CMK (cell line): ENCODE results near the gene ZNF628.
"Not testable (repeated sequence)": the region's sequence is repeated elsewhere in the genome, so short reads cannot be mapped to it uniquely, and the experiment has no call there.

ENCODE experiments used
- DNase-seq: peaks from one replicate; pipeline ENCODE4 v3.0.0-alpha.2; 2010; ENCODE audit warnings: low read depth

ZNF628 gene

DNA sequence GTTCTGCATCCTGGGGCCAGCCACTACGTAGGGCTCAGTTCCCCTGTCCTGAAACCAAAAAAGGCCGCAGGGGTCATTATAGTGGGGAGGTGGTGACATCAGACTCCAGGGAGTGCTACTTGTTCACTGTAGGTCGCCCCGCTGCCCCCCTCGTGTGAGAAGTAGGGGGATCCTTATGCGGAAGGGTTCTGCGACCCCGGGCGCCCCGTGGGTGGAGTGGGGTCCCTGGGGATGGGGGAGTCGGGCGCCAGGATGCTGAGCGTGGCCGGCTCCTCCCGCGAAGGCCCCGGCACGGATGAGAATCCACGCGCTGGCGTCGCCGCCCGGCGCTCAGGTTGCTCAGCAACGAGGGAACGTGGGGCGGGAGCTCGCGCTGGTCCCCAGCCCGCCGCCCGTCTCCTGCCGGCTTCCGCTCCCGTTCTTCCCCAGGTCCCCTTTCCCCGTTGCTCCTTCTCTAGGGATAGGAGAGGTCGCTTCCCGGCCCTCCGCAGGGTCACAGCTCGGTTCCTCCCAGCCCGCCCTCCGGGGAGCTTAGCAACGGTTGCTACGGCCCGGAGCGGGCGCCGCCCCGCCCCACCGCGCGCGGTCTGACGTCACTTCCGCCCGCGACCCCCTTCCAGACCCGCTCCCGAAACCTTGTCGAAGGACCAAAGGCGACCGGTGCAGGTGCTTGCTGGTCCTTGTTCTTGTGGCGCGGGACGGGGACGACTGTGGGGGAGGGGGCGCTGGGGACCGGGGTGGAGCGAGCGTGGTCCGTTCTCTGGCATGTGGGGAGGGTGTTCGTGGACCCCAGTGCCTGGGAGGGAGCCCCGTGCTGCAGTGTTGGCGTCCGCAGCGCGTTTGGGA lies 8.4 kb downstream of the ZNF628 start, which contains the start of gene NAT14:
Gene NAT14, plus strand, starts transcription at position 596 of the 846 bp plus-strand sequence. CDS start 521 bp downstream, outside the sequence.
- peak; percentile 83 for DNase-seq

DNA sequence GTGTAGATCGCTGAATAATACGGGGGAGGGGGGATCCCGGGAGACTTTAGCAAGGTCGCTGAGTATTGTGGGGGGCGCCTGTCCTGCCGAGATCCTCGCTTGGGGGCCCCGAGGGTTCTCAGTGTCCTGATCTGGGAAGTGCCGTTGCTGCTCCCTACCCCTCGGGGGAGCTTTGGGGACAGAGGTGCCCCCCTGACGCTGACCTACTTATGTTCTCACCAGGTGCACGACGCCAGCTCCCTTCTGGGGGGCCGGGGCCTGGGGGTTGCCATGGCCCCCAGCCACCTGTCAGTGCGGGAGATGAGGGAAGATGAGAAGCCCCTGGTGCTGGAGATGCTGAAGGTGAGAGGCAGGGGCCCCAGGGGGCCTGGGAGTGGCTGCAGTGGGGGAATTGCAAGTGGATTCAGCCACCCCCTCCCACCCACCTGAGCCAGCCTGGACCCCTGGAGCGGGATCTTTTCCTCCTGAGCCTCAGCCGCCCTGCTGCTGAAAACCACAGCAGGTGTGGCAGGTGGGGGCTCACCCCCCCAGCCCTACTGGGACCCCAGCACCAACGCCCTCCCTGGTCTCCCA lies 9.1 kb downstream of the ZNF628 start:
- DNase-seq, result no peak

DNA sequence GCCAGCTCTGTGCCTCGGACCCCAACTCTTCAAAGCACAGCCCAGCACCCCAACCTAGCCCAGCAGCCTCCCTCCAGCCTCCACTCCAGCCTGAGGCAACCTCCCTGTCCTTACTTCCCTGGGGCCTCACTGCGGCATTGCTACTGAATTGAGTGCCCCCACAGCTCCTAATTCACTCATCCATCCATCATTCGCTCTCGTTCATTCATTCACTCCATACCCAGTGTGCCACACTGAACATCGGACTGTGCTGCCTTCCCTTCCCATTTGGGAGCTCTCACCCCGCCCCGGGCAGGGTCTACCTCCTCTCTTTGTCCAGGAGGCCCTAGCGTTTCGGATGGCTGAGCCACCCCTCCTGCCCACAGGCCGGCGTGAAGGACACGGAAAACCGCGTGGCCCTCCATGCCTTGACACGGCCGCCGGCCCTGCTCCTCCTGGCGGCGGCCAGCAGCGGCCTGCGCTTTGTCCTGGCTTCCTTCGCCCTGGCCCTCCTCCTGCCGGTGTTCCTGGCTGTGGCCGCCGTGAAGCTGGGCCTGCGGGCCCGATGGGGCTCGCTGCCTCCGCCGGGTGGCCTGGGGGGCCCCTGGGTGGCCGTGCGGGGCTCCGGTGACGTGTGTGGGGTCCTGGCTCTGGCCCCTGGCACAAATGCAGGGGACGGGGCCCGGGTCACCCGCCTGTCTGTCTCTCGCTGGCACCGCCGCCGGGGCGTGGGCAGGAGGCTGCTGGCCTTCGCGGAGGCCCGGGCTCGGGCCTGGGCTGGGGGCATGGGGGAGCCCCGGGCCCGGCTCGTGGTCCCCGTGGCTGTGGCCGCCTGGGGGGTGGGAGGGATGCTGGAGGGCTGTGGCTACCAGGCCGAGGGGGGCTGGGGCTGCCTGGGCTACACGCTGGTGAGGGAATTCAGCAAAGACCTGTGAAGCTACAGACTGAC lies 9.9 kb downstream of the ZNF628 start:
- no peak for DNase-seq

DNA sequence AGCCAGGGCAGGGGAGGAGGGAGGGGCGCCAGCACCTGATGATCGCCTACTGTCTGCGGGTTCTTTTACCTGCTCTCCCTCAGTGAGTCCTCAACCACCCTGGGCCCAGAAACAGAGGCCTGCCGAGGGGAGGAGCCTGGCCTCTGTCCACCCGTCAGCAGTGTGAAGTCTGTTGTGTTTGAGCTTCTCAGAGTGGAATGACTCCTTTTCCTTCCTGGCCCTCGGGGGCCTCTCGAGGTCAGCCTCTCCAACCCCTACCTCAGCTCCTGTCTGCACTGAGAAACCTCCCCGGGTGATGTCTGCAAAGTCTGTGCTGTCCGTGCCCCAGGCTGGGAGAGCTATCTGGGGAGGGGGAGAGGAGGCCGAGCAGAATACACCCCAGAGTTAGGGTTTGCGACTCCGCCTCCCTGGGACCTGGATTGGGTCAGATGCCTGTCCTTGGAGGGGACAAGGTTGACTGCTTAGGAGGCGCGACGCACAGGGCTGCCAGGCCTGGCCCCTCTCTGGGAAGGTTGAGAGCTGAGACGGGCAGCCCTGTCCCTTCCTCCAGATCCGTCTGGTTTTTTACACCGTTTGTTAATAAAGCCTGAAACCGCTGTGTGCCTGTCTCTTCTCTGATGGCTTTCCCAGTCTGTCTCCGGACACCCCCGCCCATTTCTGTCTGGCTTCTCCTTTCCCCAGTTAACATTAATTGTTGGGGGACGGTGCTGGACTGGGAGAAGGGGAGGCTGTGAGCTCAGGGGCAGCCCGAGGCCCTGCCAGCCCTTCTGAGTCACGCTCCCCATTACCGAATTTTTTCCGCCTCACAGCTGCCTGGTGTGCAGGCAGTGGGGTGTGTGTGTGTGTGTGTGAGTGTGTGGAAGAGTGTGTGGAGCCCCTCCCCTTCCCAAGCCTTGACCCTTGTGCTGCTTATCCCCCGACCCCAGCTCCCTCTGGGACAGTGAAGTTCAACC lies 10.8 kb downstream of the ZNF628 start:
- DNase-seq, result no peak

DNA sequence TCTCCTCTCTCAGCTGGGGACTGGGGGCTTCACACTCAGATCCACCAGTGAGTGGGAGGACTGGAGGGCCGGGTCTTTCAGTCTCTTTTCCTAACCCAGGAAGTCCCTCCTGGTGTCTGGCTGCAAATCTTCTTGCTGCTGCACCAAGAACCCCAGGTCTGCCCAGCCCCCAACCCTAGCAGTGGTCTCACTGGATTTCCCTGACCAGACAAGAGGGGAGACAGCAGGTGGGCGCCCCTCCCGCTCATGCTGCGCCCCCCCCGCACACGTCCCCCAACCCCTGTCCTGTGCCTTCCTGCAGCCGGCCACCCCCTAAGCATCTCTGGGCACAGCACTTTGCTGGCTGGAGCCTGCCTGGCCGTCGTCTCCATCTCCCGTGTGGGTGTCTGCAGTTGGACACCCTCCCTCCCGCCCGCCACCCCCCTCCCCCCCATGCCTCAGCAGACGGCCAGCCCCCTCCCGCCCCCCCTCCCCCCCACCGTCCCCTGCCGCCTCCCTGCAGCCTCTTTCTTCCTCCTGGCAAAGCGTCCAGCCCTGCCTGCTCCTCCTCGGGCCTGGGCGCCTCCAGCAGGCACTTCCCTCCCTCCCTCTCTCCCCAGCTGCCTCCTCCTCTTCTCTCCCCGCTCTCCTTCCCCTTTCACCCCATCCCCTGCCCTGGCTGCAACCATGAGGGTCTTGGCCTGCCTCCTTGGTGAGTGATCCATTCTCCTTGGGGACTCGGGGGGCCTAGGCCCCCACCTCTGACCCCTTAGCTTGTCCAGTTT lies 11.7 kb downstream of the ZNF628 start, which contains the start of gene SSC5D:
Gene SSC5D, plus strand, starts transcription at position 513 of the 764 bp plus-strand sequence. Its CDS starts 154 bp downstream, at position 667.
- DNase-seq, result no peak

DNA sequence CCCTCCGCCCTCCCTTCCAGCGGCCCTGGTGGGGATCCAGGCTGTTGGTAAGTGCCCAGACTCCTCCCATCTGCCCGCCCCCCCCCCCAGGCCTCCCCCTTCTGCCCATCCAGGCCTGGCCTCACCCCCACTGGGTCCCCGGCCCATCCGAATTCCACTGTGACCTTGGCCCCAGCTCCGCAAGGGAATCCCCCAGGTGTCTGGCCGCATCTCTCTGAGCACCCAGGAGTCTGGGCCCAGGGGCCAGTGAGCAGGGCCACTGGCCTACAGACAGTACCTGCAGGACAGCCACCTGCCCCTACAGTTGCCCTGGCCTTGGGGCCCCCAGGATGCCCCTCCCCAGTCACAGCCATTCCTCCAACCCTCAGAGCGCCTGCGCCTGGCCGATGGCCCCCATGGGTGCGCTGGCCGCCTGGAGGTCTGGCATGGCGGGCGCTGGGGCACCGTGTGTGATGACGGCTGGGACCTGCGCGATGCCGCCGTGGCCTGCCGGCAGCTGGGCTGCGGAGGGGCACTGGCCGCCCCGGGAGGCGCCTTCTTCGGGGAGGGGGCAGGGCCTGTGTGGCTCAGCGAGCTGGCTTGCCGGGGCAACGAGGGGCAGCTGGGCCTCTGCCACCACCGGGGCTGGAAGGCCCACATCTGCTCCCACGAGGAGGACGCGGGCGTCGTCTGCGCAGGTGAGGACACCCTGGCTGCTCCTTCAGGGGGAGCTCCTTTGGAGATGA lies 12.7 kb downstream of the ZNF628 start:
- no peak for DNase-seq

DNA sequence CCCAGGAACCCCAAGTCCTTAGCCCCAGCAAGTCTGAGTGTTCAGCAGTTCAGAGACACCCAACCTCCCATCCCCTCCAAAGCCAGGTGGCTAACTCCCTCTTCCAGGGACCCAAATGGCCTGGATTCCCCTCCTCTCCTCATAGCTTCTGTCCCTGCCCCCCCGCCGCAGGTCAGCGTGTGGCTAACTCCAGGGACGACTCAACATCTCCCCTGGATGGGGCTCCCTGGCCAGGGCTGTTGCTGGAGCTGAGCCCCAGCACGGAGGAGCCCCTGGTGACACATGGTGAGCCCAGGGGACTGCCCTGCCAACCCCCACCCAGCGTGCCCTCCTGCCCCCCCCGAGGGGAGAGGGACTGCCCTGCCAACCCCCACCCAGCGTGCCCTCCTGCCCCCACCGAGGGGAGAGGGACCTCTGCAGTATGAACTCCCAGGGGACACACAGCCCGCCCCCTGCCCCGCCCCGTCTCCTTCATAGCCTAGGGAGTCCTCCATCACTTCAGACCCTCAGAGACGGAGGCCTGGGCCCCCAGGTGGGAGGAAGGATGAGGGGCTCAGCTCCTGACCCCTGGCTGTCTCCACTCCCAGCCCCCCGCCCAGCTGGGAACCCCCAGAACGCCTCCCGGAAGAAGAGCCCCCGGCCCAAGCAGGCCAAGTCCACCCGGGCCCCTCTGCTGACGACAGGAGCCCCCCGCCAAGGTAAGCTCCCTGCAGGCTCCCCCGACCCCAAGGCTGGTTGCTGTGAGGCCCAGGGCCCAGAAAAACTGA lies 13.5 kb downstream of the ZNF628 start:
- DNase-seq, result no peak

DNA sequence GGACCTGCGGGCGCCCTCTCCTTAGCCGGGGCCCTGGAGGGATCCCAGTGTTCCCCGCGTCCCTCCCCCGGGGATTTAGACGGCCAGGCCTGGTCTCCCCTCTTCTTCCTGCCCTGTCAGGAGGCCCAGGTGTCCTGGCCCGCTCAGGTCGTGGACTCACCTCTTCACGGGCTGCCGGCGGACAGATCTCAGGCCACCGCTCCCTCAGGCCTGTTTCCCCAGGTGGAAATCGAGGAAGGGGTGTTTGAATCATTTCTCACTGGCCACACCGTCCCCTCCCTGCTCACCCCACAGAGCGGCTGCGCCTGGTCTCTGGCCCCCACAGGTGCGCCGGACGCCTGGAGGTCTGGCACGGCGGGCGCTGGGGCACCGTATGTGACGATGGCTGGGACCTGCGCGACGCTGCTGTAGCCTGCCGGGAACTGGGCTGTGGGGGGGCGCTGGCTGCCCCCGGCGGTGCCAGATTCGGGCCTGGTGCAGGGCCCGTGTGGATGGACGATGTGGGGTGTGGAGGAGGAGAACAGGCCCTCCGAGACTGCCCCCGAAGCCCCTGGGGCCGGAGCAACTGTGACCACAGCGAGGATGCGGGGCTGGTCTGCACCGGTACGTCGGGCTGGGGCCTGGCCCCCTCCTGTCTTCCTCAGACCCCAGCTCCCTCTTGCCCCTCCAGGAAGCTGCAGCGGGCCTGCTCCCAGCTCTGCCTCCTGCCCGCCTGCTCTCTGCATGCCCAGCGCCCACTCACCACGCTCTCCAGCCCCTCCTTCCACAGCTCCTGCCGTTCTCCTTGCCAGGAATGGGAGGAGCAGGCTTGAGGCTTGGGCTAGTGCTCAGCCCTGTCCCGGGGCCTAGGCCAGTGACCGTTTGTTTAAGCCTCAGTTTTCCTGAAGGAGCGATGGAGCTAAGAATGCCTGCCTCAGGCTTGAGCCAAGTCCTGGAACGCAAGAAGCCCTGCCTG lies 14.3 kb downstream of the ZNF628 start:
- DNase-seq, result no peak

DNA sequence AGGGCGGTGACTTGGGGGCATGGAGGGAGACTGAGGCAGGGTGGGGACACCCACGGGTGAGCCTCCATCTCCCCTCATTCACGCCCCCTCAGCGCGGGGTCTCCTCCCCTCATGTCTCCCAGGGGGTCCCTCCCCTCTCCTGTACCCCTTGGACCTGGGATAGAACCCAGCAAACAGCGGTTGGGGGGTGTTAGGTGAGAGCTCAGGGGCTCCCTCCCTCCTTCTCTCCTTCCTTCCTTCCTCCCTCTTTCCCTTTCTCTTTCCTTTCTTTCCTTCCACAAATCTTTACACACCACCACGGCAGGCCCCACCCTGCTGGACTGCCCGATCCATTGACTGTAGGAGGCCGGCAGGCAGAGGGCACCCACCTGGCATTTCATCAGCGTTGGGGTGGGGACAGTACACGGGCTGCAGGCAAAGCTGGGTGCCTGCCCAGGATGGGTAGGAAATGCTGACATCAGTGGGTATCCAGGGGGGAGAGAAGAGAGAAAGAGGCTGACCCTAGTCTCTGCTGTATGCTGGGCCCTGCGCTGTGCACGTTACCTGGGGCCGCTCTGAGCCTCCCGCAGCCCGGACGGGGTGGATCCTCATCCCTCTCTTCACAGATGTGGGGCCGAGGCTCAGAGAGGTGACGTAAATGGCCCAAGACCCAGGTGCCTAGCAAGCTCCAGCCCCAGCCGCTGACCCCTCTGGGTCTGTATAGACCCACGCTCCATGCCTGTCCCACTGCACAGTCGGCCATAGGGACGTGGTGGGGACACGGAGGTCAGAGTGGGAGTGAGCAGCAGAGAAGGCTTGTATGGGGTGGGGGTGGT lies 15.3 kb downstream of the ZNF628 start:
- DNase-seq, result no peak

DNA sequence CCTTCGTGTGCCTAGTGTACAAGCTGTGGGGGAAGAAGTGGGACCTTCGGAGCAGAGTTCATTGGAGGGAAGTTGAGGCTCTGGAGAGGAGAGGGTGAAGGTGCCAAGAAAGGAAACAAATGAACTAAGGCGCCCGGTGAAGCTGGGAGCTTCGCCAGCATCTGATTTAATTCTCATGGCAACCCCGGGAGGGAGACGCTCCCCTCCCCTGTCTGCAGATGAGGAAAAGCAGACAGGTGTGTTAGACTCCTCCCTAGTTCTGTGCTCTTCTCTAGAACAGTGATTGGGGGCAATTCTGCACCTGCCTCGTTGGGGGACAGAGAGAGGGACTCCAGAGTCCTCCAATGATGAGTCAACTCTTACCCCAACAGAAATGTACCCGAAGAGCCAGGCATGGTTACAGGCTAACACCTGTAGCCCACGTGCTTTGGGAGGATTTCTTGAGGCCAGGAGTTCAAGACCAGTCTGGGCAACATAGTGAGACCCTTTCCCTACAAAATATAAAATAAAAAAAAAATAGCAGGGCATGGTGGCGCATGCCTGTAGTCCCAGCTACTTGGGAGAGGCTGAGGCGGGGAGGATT lies 16.0 kb downstream of the ZNF628 start:
- DNase-seq, result no peak

DNA sequence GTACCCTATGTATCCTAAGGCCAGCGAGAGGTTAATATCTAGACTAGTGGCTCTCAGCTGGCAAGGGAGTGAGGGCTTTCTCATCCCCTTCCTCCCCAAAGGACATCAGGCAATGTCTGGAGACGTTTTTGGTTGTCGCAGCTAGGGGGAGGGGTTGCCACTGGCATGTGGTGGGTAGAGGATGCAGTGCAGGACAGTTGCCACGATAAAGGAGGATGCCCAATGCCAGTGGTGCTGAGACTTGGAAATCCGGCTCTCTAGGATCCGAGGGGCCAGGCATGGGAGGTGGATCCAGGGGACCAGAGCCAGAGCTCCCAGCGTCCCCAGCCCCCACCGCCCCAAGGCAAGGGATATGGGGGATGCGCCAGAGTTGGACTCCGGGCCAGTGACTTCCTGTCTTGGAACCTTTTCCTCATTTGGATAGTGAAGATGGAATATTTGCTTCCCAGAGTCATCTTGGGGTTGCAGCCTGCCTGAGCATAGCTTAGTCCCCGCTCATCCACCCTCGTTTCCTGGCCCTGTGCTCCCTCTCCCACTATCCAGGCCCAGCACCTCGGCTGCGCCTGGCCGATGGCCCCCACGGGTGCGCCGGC lies 16.7 kb downstream of the ZNF628 start:
- DNase-seq, result no peak

DNA sequence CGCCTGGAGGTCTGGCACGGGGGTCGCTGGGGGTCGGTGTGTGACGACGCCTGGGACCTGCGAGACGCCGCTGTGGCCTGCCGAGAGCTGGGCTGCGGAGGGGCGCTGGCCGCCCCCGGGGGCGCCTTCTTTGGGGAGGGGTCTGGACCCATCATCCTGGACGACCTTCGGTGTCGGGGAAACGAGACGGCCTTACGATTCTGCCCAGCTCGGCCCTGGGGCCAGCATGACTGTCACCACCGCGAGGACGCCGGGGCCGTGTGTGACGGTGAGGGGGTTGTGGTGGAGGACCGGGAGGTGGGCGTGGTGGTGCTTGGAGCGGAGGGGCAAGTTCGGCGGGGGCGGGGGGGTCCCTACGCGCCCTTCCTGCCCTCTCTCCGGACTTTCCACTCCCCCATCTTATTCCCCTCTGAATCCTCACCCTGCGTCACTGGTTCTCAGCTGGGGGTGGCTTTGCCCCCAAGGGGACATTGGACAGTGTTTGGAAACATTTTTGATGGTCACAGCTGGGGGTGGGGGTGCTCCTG lies 17.3 kb downstream of the ZNF628 start:
- DNase-seq, result no peak

DNA sequence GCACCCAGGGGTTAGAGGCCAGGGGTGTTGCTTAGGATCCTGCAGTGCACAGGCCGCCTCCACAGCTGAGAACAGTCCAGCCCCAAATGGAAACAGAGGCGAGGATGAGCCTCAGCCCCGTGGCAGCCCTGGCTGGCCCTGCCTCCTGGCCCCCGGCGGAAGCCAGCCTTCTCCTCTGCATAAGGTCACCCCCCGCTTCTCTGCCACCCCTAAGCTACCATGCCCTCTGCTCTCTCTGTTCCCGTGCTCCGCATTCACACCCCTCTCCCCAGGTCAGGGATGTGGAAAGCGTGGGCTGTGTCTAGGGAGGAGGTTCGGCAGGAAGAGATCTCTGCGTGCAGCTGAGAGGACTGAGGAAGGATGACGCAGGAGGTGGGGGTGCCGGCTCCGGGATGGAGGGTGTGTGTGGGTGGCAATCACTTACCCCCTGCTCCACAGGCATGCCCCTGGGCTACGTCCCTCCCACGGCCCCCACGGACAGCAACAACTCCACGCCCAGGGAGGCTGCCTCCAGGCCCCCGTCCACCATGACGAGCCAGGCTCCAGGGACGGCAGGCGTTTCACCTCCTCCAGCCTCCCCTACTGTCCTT lies 17.9 kb downstream of the ZNF628 start:
- peak; percentile 71 for DNase-seq

DNA sequence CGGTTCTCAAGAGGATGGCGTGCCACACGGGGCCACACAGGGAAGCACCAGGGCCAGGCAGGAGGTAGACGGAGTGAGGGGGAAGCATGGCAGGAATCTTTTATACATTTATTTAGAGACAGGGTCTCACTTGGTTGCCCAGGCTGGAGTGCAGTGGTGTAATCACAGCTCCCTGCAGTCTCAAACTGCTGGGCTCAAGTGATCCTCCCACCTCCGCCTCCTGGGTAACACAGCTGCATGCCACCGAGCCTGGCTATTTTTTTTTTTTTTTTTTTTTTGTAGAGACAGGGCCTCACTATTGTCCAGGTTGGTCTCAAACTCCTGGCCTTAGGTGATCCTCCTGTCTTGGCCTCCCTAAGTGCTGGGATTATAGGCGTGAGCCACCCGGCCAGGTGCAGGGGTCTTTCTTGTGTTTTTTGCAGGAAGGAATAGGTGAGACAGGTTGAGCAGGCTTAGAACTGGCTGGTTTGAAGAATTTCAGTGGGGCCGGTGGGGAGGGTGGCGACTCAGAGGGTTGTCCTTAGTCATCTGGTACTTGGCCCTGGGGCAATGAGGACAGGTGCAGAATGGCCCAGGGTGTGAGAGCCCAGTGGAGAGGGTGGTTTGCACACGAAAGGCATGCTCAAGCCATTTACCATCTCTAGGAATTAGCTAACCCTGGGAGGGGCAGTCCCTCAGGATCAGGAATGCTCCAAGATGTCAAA lies 19.4 kb downstream of the ZNF628 start:
- no peak for DNase-seq

DNA sequence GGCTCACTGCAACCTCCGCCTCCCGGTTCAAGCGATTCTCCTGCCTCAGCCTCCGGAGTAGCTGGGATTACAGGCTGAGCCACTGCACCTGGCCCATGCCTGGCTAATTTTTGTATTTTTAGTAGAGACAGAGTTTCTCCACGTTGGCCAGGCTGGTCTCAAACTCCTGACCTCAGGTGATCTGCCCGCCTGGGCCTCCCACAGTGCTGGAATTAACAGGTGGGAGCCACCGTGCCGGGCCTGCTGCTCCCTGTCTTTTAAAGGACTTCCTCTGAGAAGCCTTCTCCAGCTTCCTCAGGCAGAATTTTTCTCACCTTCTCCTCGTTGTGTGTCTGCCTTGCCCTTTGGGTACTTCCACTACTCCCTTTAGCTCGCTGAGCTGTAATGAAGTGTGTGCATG lies 20.4 kb downstream of the ZNF628 start:
- DNase-seq, result not testable (repeated sequence)
